Stimulated activated CD8-positive, alpha-beta memory T cell treated with anti-CD3 and anti-CD28 coated beads, Interleukin-4, amount 100 ng/mL, for 4 hours (primary cell): Measurements from ENCODE around the gene LIME1.

Experiments
- DNase-seq, 2 donors: peaks; one replicate each; pipeline ENCODE4 v3.0.0-alpha.2; 2020; ENCODE audit warnings: low read depth in 2 of 2, low spot score in 1 of 2

LIME1 gene

DNA sequence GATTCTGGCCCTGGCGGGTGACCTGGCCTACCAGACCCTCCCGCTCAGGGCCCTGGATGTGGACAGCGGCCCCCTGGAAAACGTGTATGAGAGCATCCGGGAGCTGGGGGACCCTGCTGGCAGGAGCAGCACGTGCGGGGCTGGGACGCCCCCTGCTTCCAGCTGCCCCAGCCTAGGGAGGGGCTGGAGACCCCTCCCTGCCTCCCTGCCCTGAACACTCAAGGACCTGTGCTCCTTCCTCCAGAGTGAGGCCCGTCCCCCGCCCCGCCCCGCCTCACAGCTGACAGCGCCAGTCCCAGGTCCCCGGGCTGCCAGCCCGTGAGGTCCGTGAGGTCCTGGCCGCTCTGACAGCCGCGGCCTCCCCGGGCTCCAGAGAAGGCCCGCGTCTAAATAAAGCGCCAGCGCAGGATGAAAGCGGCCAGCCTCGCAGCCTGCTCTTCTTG, 2.2 kb downstream of the LIME1 start:
- DNase-seq: no peak

DNA sequence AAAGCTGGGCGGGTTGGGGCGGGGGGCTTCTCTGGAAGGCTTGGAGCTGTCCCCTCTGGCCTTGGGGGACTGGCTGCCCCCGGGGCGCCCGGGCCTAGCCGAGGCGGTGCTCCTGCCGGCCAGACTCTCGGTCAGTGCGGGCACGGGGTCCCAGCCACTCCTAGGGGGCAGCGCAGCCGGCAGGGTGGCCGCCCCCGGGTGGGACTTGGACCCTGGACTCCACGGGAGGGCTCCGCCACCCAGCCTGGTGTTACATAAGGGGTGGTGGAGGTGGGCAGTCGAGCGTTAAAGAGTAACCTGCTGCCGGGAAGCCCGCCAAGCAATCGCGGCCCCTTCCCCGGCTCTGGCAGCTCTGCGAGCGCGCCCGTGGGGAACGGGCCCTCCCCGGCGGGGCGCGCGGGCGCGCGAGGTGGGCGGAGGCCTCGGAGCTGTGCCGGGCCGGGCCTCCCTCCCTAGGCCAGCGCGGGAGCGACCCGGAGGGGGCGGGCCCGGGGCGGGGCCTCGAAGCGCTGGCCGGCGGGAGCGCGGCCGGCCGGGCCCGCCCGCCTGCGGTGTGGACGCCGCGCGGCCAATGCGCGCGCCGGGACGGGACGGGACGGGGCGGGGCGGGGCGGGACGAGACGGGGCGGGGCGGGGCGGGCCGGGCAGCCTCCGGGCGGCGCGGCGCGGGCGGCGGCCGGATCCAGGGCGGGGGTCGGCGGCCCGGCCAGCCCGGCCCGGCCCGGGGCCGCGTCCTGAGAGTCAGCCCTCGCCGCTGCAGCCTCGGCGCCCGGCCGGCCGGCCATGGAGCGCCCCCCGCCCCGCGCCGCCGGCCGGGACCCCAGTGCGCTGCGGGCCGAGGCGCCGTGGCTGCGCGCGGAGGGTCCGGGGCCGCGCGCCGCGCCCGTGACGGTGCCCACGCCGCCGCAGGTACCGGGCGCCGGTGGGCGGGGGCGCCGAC, 2.9 kb downstream of the LIME1 start, which contains the start of gene SLC2A4RG:
TSS of gene SLC2A4RG (plus strand) at position 647 of the 940 bp plus-strand sequence. CDS start at position 784, 137 bp downstream.
- no peak for DNase-seq

- no peak for DNase-seq
Observed at GRCh38 chr20:63740070-63740626, 3.7 kb downstream of the LIME1 start.

- DNase-seq: no peak
Observed at GRCh38 chr20:63740627-63741353, 4.3 kb downstream of the LIME1 start.

- no peak for DNase-seq
Observed at GRCh38 chr20:63741354-63741675, 4.9 kb downstream of the LIME1 start.

GRCh38 chr20:63741676-63742380, 5.4 kb downstream of the LIME1 start:
- DNase-seq: no peak

GRCh38 chr20:63742381-63743024, 6.0 kb downstream of the LIME1 start:
- no peak for DNase-seq

DNA sequence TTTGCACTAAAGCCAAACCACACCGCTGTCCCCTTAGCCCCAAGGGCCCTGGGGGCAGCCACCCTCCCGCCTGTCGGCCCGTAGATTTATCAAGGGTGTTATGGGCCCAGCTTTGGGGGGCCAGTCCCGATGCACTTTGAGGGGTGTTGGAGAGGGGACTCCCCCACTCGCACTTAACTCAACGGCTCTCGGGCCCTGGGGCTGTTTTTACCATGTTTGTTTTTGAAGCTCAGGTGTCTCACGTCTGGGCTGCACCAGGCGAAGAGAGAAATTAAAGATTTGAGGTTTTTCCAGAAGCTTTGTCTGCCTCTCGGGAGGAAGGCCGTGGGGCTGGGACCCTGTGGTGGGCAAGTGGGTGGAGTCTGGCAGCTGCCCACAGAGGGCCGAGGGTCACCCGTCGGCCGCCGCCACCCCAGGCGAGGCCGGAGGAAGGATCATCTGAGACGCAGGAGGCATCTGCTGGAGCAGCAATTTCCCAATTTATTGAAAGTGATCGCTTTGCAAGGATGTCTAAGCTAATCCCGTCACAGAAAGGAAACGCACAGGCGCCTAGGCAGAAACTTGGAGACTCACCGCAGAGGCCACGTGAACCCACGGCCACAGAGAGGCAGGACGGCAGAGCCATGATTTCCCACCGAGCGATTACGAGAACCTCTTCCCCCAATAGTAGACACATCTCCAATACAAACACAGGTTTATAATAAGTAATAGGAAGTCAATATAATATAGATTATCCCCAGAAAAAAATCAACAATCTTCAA, 6.9 kb downstream of the LIME1 start:
- DNase-seq: no peak

DNA sequence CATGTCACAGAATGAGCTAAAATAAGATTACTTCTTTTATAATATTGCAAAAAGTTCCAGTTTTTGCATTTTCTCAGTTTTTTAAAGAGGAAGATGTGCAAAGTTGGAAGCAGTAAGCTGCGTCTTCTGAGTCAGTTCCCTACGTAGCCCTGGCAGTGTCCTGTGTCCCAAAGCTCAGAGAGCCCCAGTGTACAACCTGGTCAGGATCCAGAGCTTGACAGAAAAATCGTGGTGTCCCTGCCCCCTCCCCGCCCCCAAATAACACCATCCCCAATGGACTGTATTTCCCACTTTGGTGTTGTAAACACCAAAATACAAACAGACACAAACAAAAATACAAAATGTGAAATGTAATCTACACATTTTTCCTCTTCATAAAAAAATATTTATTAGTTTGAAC, 7.7 kb downstream of the LIME1 start:
- no peak for DNase-seq

DNA sequence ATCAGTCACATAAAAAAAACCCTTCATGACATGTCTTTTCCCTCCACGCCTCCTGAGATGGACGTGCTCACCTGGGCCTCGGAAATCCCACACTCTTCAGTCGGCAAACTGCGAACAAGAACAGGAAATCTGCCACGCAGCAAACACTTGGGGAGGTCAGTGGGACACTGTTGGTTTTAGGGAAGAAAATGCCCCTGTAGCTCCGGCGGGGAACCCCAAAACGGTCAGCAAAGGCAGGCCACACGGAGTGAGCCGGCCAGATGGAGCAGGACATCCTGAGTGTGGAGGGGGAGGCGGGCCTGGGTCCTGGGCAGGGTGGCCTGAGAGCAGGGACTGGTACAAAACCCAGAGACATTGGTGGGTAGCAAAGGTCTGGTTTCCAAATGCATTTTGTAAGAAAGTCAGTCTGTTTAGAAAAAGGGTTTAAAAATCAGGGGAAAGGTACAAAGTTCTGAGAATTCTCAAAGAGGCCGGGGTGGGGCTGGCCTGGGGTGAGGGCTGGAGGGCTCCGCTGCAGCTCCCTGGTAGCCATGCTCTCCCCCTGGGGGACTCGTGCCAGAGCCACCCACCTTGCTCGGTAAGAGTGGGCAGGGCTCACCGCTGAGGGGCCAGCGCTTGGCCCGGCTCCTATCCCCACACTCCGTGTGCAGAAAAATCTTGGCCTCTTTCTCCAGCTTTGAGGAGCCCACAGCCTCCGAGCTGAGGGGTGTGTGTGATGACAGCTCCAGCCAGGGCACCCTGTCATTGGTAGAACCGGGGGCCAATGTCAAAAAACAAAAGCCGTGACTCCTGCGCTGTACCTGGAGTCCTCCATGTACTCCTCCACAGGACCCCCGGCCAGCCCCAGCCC, 8.3 kb downstream of the LIME1 start:
- no peak for DNase-seq

DNA sequence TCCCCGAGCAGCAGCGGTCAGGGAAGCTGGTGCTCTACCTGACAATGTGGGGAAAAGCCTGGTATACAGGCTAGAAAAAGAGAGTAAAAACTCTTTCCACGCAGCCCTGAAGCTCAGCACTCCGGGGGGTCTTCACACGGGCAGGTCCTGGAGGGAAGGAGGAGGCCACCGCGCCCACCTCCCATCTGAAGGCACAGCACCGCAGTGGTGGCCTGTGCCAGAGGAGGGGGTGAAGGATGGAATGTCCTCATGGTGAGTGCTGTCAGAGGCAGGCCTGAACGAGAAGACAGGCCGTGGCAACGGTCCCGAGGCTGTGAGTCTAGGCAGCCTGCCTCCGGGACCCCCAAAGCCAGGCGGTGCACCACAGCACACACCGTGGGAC, 9.0 kb downstream of the LIME1 start:
- no peak for DNase-seq

DNA sequence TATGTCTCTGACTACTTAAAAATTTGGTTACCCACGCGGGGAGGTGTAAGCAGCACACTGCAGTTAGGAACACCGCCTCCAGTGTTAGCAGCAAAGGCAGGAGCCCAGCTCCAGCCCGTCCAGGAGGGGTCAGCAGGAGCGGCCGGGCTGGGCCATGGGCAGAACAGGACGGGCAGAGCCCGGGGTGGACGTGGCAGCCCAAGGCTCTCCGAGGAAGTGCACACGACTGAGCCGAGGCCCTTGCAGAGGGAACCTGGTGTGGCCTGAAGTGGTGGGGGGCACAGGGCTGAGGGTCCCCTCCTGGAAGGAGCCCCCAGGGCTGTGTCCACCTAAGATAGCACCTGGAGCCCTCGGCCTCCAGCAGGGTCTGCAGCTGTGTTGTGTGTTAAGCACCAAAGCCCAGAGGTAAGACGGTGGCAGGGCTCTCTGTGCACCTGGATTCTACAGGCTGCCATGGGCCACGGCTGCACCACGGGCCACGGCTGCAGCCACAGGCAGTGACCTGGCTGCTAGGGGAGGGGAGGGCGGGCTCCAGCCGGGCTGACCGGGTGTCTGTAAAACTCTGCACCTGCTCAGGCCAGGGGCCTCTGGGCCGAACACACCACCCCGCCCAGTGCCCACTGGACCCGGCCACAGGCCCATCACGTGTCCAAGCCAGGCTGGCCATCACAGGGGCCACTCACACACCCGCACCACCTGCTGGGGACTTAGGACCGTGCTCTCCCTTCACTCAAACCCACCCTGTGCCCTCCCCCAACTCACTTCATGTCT, 9.7 kb downstream of the LIME1 start:
- no peak for DNase-seq

- no peak for DNase-seq
Observed at GRCh38 chr20:63746751-63747315, 10.4 kb downstream of the LIME1 start.

DNA sequence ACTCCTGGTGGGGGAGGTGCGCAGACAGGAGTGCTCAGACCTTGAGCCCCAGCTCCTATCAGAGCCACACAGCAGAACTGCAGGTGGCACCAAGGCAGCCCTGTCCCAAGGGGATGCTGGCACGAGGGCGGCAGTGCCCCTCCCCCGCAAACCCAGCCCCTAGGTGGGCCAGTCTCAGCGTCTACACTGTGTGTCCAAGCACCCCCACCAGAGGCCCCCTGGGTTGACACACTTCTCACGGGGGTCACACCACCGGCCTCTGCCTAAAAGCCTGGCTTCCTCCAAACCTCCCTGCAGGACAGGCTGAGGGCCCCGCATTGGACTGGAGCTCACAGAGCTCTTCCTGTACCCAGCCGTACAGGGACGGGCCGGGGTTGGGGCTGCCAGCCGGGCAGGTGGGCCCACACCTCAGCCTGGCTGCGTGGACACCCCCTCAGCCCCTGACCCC, 11.2 kb downstream of the LIME1 start:
- DNase-seq: no peak

- DNase-seq: no peak
Observed at GRCh38 chr20:63748070-63748933, 11.8 kb downstream of the LIME1 start.

- DNase-seq: no peak
Observed at GRCh38 chr20:63748934-63749270, 12.4 kb downstream of the LIME1 start.
